Duodenal mucosa (tissue), 2 donors: ENCODE data around the gene CXCL8.

Experiments used
- H3K27ac ChIP-seq: one replicate; pipeline ENCODE4 v1.7.0; 2013; ENCODE audit warnings: low read depth, low read length
- H3K27me3 ChIP-seq, 2 donors: one replicate each; pipeline ENCODE4 v1.7.0; 2013; ENCODE audit warnings: low read length in 2 of 2, control low read depth in 1 of 2; ENCODE audit not compliant: insufficient read depth in 2 of 2, control insufficient read depth in 1 of 2
- H3K36me3 ChIP-seq, 2 donors: one replicate each; pipeline ENCODE4 v1.7.0; 2013; ENCODE audit warnings: low read length in 2 of 2, control low read depth in 1 of 2; ENCODE audit not compliant: insufficient read depth in 2 of 2, control insufficient read depth in 1 of 2
- H3K4me1 ChIP-seq, 2 donors: one replicate each; pipeline ENCODE4 v1.7.0; 2013; ENCODE audit warnings: low read length in 2 of 2, control low read depth in 1 of 2; ENCODE audit not compliant: insufficient read depth in 2 of 2, control insufficient read depth in 1 of 2
- H3K4me3 ChIP-seq, 2 donors: one replicate each; pipeline ENCODE4 v1.7.0; 2013; ENCODE audit warnings: low read length in 2 of 2, low read depth in 1 of 2
- H3K9ac ChIP-seq, 2 donors: one replicate each; pipeline ENCODE4 v1.7.0; 2013; ENCODE audit warnings: low read length in 2 of 2, low read depth in 1 of 2
- H3K9me3 ChIP-seq, 2 donors: one replicate each; pipeline ENCODE4 v1.7.0; 2013; ENCODE audit warnings: low read length in 2 of 2, control low read depth in 1 of 2; ENCODE audit not compliant: control insufficient read depth in 1 of 2

Gene CXCL8

DNA sequence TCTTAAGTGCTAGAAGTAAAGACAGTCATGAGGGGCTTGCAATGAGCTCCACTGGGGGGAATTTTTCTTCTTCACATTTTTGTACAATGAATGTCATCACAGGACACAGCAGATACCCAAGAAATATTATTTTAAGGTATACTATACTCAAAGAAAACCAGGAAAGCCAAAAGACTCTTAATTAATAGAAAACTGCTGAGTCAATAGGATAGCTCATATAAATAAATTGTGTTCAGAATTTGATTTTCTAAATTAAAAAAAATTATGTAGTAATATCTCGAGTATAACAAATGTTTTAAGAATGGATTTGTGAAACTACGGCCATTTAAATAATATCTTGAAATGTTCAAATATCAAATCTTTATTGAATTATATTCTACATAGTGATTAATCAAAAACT is 25.7 kb upstream of the CXCL8 start:
- no peaks in the 10 kb centered on the region for H3K27me3 ChIP-seq
- H3K36me3 ChIP-seq: no peaks in the 10 kb centered on the region
- no peak overlapping the region for H3K27ac ChIP-seq
- H3K4me1 ChIP-seq: no peaks in the 10 kb centered on the region
- no peak overlapping the region for H3K4me3 ChIP-seq
- H3K9ac ChIP-seq: no peak overlapping the region
- H3K9me3 ChIP-seq: no peaks in the 10 kb centered on the region

DNA sequence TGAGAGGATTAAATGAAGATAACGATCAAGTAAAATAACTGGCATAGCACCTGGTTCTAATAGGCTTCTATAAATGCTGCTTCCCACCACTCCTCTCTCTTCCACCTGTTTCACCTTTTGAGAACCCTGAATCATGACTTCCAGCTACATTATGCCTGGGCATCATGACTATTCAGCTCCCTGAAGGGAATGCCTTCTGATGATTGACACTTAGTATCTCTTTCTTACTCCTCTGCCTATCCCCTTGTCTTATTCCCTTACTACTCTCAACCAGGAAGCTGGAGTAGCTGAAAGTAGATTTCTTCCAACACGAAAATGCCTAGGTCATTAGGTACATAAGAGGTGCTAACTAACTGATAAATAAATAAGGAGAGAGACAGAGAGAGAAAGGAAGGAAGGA is 24.7 kb upstream of the CXCL8 start:
- Histone ChIP-seq H3K9me3 (no peaks in the 10 kb centered on the region), H3K36me3 (no peaks in the 10 kb centered on the region), H3K27ac (no peak overlapping the region), H3K9ac (no peak overlapping the region), H3K27me3 (no peaks in the 10 kb centered on the region), H3K4me3 (no peak overlapping the region), H3K4me1 (no peaks in the 10 kb centered on the region)

DNA sequence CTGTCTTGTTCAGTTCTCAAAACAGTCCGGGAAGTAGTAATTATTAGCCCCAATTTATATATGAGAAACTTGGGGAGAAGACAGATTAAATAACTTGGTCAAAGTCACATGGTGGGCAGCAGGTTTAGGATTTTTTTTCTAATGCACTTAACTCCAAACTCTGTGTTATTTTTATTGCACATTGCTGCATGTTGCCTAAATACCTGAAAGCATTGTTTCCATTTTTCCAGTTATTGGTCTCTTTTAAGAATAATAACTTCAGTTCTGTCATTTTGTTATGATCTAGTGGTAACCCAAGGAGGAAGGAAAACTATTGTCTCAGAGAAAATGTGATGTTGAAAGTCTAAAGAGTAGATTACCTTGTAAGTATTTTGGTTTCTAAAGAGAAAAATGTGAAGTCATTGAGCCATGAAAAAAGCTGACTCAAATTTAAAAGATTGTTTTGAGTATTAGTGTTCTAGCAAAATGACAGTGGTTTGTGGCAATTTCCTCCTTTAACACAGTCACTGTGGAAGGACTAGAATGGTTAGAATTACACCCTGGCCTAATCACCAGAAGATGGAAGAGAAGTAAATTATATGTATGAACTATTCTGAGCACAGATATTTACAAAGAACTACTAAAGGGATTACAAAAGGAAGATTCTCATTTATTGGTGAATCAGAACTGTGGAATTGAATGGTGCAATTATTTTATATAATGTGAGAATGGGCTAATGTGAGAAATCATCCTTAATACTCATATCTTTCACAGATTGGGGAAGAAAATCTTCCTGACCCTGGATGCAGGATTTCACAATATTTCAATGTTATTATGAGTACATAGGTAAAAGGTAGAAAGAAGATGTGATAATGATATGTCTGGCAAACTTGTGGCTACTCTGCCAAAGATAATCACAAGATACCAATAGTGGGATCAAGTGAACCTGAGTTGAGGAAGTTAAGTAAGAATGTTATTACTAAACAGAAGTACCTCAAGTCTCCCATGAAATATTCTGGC is 21.7 kb upstream of the CXCL8 start:
- Histone ChIP-seq H3K9me3 (no peaks in the 10 kb centered on the region), H3K9ac (no peak overlapping the region), H3K27ac (no peak overlapping the region), H3K4me1 (no peaks in the 10 kb centered on the region), H3K4me3 (no peak overlapping the region), H3K27me3 (no peaks in the 10 kb centered on the region), H3K36me3 (no peaks in the 10 kb centered on the region)

DNA sequence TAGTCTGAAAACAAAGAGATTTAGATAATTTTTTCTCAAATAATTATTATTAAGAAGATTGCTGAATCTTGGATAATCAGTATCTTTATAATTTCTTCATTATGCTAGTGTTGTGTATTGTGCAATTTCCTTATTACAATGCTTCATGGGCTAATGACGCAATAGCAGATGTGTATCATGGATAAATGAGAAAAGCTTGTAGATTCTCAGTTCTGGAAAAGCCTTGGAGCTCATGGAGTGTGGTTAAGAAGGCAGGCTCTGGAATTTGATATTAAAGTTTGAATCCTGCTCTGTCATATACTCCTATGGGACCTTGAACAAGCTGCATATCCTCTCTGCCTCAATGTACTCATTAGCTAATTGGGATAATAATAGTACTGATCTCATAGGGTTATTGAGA is 18.9 kb upstream of the CXCL8 start:
- Histone ChIP-seq H3K4me3 (no peak overlapping the region), H3K27me3 (no peaks in the 10 kb centered on the region), H3K9me3 (no peaks in the 10 kb centered on the region), H3K27ac (no peak overlapping the region), H3K4me1 (no peaks in the 10 kb centered on the region), H3K36me3 (no peaks in the 10 kb centered on the region), H3K9ac (no peak overlapping the region)

DNA sequence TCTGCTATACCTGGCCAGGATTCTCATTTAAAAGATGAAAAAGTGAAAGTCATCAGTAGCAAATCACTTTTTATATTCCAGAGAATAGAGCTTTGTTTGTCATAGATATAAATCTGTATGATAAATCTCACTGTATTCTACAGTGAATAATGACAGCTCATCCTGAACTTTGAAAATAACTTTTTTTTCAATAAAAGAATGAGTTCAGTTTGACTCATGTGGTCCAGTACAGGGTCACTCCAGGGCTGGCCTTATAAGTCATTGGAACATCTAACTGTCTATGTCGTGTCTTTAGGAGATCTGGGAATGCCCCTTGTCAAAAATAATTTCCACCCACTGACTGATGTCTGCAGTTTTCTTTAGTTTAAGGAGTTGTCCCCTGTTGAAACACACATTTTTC is 18.5 kb upstream of the CXCL8 start:
- H3K27me3 ChIP-seq: no peaks in the 10 kb centered on the region
- no peak overlapping the region for H3K27ac ChIP-seq
- no peaks in the 10 kb centered on the region for H3K36me3 ChIP-seq
- H3K4me3 ChIP-seq: no peak overlapping the region
- H3K4me1 ChIP-seq: no peaks in the 10 kb centered on the region
- H3K9ac ChIP-seq: no peak overlapping the region
- no peaks in the 10 kb centered on the region for H3K9me3 ChIP-seq

DNA sequence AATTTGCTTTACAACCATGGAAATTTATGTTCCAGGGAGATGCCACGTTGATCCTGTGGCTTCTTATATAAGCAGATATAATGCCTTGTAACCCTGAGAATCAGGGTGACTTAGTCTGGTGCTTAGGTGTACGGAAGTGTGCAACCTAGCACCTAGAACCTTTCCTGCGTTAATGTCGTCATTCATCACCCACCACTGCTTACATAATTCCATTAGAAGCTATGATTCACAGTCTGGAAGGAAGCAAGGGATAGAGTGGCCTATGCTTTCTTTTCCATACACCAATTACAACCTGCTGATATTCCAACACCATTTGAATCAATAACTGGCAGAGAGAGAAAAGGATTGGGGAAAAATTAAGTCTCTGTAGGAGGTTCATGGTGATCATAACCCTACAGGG is 17.3 kb upstream of the CXCL8 start:
- Histone ChIP-seq H3K9ac (no peak overlapping the region), H3K27me3 (no peaks in the 10 kb centered on the region), H3K9me3 (no peaks in the 10 kb centered on the region), H3K4me1 (no peaks in the 10 kb centered on the region), H3K36me3 (no peaks in the 10 kb centered on the region), H3K4me3 (no peak overlapping the region), H3K27ac (no peak overlapping the region)

DNA sequence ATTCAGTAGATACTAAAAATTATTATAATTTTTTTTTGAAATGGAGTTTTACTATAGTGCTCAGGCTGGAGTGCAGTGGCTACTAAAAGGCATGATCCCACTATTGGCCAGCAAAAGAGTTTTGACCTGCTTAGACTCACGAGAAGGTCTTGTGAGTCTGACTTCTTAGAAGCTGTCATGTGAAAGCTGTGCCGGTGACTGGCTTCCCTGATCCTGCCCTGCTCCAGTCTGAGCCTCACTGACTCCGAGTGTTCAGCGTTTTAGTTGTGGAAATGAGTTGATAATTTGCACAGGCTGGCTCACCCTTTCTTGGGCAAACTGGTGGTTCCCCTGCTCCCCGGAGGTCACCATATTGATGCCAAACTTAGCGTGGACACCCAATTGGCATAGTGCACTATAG is 16.4 kb upstream of the CXCL8 start:
- Histone ChIP-seq H3K4me1 (no peaks in the 10 kb centered on the region), H3K4me3 (no peak overlapping the region), H3K27me3 (no peaks in the 10 kb centered on the region), H3K9ac (no peak overlapping the region), H3K9me3 (no peaks in the 10 kb centered on the region), H3K27ac (no peak overlapping the region), H3K36me3 (no peaks in the 10 kb centered on the region)

DNA sequence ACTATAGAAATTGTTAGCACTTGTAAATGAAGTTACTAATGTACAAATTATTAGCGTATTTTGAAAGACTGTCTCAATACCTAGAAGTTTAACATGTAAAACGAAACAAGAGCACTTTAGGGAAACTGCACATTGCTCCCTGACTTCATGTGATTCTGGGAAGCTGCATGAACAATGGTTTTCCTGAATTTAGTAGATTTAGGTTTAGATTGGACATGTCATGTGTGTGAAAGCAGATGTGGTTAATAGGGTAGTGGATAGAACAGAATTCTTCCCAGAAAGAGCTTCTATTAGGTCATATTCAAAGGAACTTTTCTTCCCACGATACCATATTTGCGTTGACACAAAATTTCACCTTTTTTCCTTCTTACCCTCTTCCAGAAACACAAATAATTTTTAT is 14.9 kb upstream of the CXCL8 start:
- Histone ChIP-seq H3K36me3 (no peaks in the 10 kb centered on the region), H3K9me3 (no peaks in the 10 kb centered on the region), H3K27me3 (no peaks in the 10 kb centered on the region), H3K27ac (no peak overlapping the region), H3K9ac (no peak overlapping the region), H3K4me1 (no peaks in the 10 kb centered on the region), H3K4me3 (no peak overlapping the region)

DNA sequence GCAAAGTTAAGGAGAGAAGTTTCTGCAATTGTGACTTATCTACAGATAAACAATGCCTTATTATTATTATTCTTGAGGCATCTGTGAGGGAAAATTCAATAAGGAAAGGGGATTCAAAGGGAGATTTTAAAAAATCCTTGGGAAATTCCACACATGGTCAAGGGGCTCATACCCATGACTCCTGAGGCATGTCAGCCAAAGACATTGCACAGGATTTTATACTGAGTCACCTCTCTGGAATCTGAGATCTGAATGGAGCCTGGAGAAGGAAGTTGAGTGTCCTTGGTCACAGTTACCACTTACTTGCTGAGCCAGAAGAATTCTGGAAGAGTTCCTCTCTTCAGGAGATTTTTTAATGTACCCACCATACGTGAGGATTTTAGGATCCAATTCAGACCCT is 14.4 kb upstream of the CXCL8 start:
- Histone ChIP-seq H3K9ac (no peak overlapping the region), H3K4me3 (no peak overlapping the region), H3K9me3 (no peaks in the 10 kb centered on the region), H3K27me3 (no peaks in the 10 kb centered on the region), H3K4me1 (no peaks in the 10 kb centered on the region), H3K36me3 (no peaks in the 10 kb centered on the region), H3K27ac (no peak overlapping the region)

DNA sequence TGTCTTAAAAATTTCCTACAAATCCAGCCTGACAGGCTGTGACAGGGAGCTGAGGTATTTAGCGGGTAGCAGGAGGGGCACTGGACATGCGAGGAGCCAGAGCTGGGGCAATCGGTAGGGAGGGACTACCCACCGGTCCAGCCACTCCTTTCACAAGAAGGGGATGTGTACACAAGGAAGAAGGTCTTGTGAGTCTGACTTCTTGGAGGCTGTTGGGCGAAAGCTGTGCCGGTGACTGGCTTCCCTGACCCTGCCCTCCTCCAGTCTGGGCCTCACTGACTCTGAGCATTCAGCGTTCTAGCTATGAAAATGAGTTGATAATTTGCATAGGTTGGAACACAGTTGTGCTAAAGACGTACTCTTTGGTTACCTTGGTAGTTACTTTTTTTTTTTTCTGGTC is 12.7 kb upstream of the CXCL8 start:
- no peak overlapping the region for H3K4me3 ChIP-seq
- no peak overlapping the region for H3K9ac ChIP-seq
- no peaks in the 10 kb centered on the region for H3K4me1 ChIP-seq
- no peak overlapping the region for H3K27ac ChIP-seq
- no peaks in the 10 kb centered on the region for H3K36me3 ChIP-seq
- H3K9me3 ChIP-seq: no peaks in the 10 kb centered on the region
- no peaks in the 10 kb centered on the region for H3K27me3 ChIP-seq
